Progenitor cell of endocrine pancreas (in vitro differentiated cells): Measurements from ENCODE around the gene SND1. TPM values are rescaled to one million over a fixed set of nuclear protein-coding genes. Genes with fewer than 3 reads are reported as not detected.

Experiments used
- DNase-seq: peaks from one replicate; pipeline ENCODE4 v3.0.0; 2021; ENCODE audit warnings: low spot score; ENCODE audit not compliant: unreplicated experiment
- H3K27ac Mint-ChIP-seq: 2 replicates; pipeline ENCODE4 v1.8.0; 2021; ENCODE audit warnings: mild to moderate bottlenecking, moderate library complexity, mixed read lengths
- H3K27me3 Mint-ChIP-seq: 2 replicates; pipeline ENCODE4 v1.8.0; 2021; ENCODE audit warnings: mixed read lengths
- H3K36me3 Mint-ChIP-seq: 2 replicates; pipeline ENCODE4 v1.8.0; 2022; ENCODE audit warnings: mixed read lengths; ENCODE audit not compliant: insufficient read depth
- H3K4me1 Mint-ChIP-seq: 2 replicates; pipeline ENCODE4 v1.8.0; 2021; ENCODE audit warnings: low read depth, mixed read lengths
- H3K4me3 Mint-ChIP-seq: 2 replicates; pipeline ENCODE4 v1.8.0; 2021; ENCODE audit warnings: low read depth, mild to moderate bottlenecking, moderate library complexity, mixed read lengths
- H3K9me3 Mint-ChIP-seq: 2 replicates; pipeline ENCODE4 v1.8.0; 2021; ENCODE audit warnings: low read depth, mixed read lengths
- total RNA-seq: library from RNA; stranded (reverse); gene quantifications from 2 replicates; pipeline ENCODE4 v1.2.1, GENCODE V29; 2021
- TF ChIP-seq, protein P1 (sequence below): fragments of 200-600 bp; sonication (generic); IDR thresholded peaks from one replicate; pipeline ENCODE4 v1.5.0; 2021; ENCODE audit warnings: antibody characterized with exemption, mild to moderate bottlenecking; ENCODE audit not compliant: unreplicated experiment

Gene SND1
- total RNA-seq, 1 donor from 2014 or later = 213 TPM

DNA sequence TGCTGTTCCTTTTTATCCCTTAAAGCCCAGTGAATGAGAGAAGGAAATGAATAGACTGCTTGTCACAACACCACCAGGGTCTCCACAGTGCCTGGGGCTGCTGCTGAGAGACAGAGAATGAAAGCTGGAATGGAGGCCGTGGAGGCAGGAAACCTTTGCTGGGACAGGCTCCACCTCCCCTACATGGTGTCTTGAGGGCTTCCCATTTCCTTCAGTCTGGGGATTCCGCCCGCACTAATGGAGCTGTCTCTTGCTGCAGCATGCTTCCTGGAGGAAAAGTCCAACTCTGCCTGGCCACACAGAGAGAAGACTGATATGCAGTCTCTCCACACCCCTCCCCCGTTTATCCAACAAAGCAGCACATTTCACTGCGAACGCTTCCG lies 324.7 kb downstream of the SND1 start:
- H3K27me3 Mint-ChIP-seq = no peaks in the 10 kb centered on the region
- H3K4me1 Mint-ChIP-seq = peaks cover 7% of the 10 kb centered on the region
- DNase-seq = no peak
- H3K4me3 Mint-ChIP-seq = no peak overlapping the region
- H3K9me3 Mint-ChIP-seq = peaks cover 20% of the 10 kb centered on the region
- no peak overlapping the region for H3K27ac Mint-ChIP-seq
- TF ChIP-seq, protein P1, sequence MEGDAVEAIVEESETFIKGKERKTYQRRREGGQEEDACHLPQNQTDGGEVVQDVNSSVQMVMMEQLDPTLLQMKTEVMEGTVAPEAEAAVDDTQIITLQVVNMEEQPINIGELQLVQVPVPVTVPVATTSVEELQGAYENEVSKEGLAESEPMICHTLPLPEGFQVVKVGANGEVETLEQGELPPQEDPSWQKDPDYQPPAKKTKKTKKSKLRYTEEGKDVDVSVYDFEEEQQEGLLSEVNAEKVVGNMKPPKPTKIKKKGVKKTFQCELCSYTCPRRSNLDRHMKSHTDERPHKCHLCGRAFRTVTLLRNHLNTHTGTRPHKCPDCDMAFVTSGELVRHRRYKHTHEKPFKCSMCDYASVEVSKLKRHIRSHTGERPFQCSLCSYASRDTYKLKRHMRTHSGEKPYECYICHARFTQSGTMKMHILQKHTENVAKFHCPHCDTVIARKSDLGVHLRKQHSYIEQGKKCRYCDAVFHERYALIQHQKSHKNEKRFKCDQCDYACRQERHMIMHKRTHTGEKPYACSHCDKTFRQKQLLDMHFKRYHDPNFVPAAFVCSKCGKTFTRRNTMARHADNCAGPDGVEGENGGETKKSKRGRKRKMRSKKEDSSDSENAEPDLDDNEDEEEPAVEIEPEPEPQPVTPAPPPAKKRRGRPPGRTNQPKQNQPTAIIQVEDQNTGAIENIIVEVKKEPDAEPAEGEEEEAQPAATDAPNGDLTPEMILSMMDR = no peak
- peaks cover 27% of the 10 kb centered on the region for H3K36me3 Mint-ChIP-seq

DNA sequence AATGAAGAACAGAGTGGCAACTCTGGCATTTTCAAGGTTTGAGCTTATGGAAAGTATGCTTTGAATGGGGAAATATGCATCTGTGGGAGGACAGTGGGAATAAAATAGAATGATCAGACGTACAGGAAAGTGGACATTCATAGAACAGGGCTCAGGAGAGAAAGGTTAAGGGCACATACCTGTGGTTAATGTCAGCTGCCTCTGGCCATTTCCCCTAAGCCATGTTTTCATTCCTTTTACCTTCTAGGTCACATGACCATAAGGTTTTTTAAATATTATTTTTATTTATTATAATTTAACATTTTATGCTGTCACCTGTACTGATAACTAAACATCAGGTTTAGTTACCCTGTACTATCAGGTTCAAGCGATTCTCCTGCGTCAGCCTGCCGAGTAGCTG lies 326.4 kb downstream of the SND1 start:
- Mint-ChIP-seq H3K4me1 (peaks cover 14% of the 10 kb centered on the region), H3K27ac (no peak overlapping the region), H3K4me3 (no peak overlapping the region), H3K9me3 (peaks cover 20% of the 10 kb centered on the region), H3K36me3 (peaks cover 29% of the 10 kb centered on the region), H3K27me3 (no peaks in the 10 kb centered on the region)
- TF ChIP-seq, protein P1 = no peak
- DNase-seq = no peak

DNA sequence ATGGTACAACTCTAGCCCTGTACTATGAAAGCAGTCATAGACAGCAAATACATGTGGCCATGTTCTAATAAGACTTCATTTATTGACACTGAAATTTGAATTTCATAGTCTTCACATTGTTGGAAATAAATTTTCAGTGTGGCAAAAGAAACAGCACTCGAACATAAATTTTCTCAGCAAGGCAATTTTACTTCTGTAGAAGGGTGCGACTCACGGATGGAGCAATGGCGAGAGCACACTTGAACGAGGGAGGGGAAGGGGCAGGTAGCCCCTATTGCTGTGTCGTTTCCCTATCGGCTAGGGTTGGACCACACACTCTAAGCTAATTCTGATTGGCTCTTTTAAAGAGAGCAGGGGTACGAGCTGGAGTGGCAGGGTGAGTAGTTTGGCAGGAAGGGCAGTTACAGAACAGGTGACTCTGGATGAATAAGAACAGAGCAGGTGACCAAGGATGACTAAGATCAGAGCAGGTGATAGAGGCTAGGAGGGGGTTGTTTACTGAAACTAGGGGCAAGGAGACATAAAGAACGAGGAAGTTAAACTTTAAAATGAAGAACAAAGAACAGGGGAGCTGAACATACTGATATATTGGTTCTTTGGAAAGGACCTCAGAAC lies 327.2 kb downstream of the SND1 start:
- peaks cover 29% of the 10 kb centered on the region for H3K36me3 Mint-ChIP-seq
- no peak for DNase-seq
- no peaks in the 10 kb centered on the region for H3K27me3 Mint-ChIP-seq
- TF ChIP-seq, protein P1 = no peak
- H3K9me3 Mint-ChIP-seq = peaks cover 20% of the 10 kb centered on the region
- no peak overlapping the region for H3K4me3 Mint-ChIP-seq
- peaks cover 20% of the 10 kb centered on the region for H3K4me1 Mint-ChIP-seq
- H3K27ac Mint-ChIP-seq = peak overlapping the region; percentile 70

DNA sequence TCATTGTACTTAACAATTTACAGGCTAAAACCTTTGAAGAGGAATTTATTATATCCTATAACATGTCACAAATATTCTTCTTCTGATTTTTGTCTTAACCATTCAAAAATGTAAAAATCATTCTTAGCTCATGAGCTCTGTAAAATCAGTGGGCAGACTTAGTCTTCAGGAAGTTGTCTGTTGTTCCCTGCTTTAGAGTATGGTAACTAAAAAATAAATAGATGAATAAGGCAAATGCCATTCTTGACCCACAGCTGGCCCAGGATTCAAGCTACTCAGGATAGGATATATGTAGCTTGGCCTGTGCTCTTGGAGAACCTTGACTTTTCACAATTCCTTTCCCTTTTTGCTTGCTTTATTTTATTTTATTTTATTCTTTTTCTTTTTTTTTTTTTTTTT lies 327.7 kb downstream of the SND1 start:
- H3K4me3 Mint-ChIP-seq = no peak overlapping the region
- no peaks in the 10 kb centered on the region for H3K27me3 Mint-ChIP-seq
- H3K4me1 Mint-ChIP-seq = peaks cover 25% of the 10 kb centered on the region
- TF ChIP-seq, protein P1 = no peak
- peak overlapping the region; percentile 70 for H3K27ac Mint-ChIP-seq
- H3K36me3 Mint-ChIP-seq = peaks cover 29% of the 10 kb centered on the region
- peaks cover 20% of the 10 kb centered on the region for H3K9me3 Mint-ChIP-seq
- DNase-seq = no peak

DNA sequence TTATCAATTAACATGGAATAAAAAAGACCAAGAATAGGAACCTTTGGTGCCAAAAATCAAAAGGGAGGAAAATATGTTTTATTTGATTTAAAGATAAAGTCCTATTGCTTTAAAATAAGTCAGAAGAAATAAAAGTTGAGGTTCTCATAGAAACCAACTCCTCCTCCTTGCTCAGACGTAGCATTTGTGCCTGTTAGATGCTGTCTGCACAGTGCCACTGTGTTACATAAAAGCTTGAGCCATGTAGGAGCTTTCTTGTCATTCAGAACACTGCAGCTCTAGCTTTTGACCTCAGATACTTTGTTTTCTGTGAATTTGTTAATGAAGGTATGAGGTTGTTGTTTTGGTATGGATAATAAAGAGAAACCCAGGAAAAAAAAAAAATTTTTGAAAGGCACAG lies 328.9 kb downstream of the SND1 start:
- Mint-ChIP-seq H3K9me3 (peaks cover 20% of the 10 kb centered on the region), H3K4me3 (no peak overlapping the region), H3K27ac (no peak overlapping the region), H3K36me3 (peaks cover 29% of the 10 kb centered on the region), H3K27me3 (no peaks in the 10 kb centered on the region), H3K4me1 (peaks cover 28% of the 10 kb centered on the region)
- DNase-seq = no peak
- TF ChIP-seq, protein P1 = no peak
